ENCODE results near the gene FAM200C. TPM values are rescaled to one million over a fixed set of nuclear protein-coding genes. Genes with fewer than 3 reads are reported as not detected.

FAM200C gene
- total RNA-seq, 2 experiments from 2014 or later: 0.16 TPM; not detected in 1

GRCh38 chr5:160371294-160371693, 28.6 kb downstream of the FAM200C start:
- peak overlapping the region; percentile 9 for H3K4me3 Mint-ChIP-seq
- no peak for DNase-seq
- no peak for ATAC-seq (ENCODE audit: poor library complexity)
- TF ChIP-seq CTCF (IDR thresholded peaks at IDR 0.05): no peak
- CTCF ChIA-PET: no interaction called here
- H3K4me3 ChIP-seq (ENCODE audit: low read length): no peak overlapping the region
- H3K36me3 ChIP-seq (ENCODE audit: insufficient read depth, low read length): no peaks in the 10 kb centered on the region
- peaks cover 0 to 4% of the 10 kb centered on the region in 2 experiments for H3K9me3 ChIP-seq (ENCODE audit: control insufficient read depth in 1 of 2, insufficient read depth in 1 of 2, low read length in 2 of 2)
- no peaks in the 10 kb centered on the region for H3K36me3 Mint-ChIP-seq (ENCODE audit: low read depth)
- peaks cover 90% of the 10 kb centered on the region for H3K27me3 Mint-ChIP-seq
- H3K9me3 Mint-ChIP-seq: no peaks in the 10 kb centered on the region
- intact Hi-C loops (cut with DNase I, micrococcal nuclease): no loop called here
- H3K27ac Mint-ChIP-seq: no peak overlapping the region
- POLR2A ChIA-PET: no interaction called here
- peaks cover 11% of the 10 kb centered on the region for H3K4me1 ChIP-seq (ENCODE audit: insufficient read depth, low read length)
- peaks cover 37% of the 10 kb centered on the region in 2 experiments for H3K27me3 ChIP-seq (ENCODE audit: control insufficient read depth in 1 of 2, insufficient read depth in 2 of 2, low read length in 2 of 2)
- no peak overlapping the region for H3K27ac ChIP-seq (ENCODE audit: low read depth in 1 of 2, low read length in 2 of 2)
- H3K4me1 Mint-ChIP-seq (ENCODE audit: low read depth): peaks cover 14% of the 10 kb centered on the region

- Histone ChIP-seq H3K4me3 (ENCODE audit: low read length) (no peak overlapping the region), H3K27me3 (ENCODE audit: control insufficient read depth in 1 of 2, insufficient read depth in 2 of 2, low read length in 2 of 2) (peaks cover 37% of the 10 kb centered on the region in 2 experiments), H3K9me3 (ENCODE audit: control insufficient read depth in 1 of 2, insufficient read depth in 1 of 2, low read length in 2 of 2) (peaks cover 0 to 4% of the 10 kb centered on the region in 2 experiments), H3K4me1 (ENCODE audit: insufficient read depth, low read length) (peaks cover 11% of the 10 kb centered on the region), H3K36me3 (ENCODE audit: insufficient read depth, low read length) (no peaks in the 10 kb centered on the region), H3K27ac (ENCODE audit: low read depth in 1 of 2, low read length in 2 of 2) (no peak overlapping the region)
- Mint-ChIP-seq H3K27ac (no peak overlapping the region), H3K4me3 (peak overlapping the region; percentile 9), H3K27me3 (peaks cover 88% of the 10 kb centered on the region), H3K36me3 (ENCODE audit: low read depth) (no peaks in the 10 kb centered on the region), H3K9me3 (no peaks in the 10 kb centered on the region), H3K4me1 (ENCODE audit: low read depth) (peaks cover 14% of the 10 kb centered on the region)
- ATAC-seq (ENCODE audit: poor library complexity) (no peak), DNase-seq (no peak)
- TF ChIP-seq CTCF (IDR thresholded peaks at IDR 0.05): no peak
- intact Hi-C loops (cut with DNase I, micrococcal nuclease): no loop called here
- CTCF ChIA-PET: no interaction called here
- POLR2A ChIA-PET: no interaction called here
Observed at GRCh38 chr5:160370713-160371034, 29.2 kb downstream of the FAM200C start.

- Histone ChIP-seq H3K27ac (ENCODE audit: low read depth in 1 of 2, low read length in 2 of 2) (no peak within 1 kb of the TSS), H3K36me3 (ENCODE audit: insufficient read depth, low read length) (no peaks in the 10 kb centered on the region), H3K4me3 (ENCODE audit: low read length) (peak within 1 kb of the TSS; percentile 26), H3K4me1 (ENCODE audit: insufficient read depth, low read length) (peaks cover 11% of the 10 kb centered on the region), H3K27me3 (ENCODE audit: control insufficient read depth in 1 of 2, insufficient read depth in 2 of 2, low read length in 2 of 2) (peaks cover 37% of the 10 kb centered on the region in 2 experiments), H3K9me3 (ENCODE audit: control insufficient read depth in 1 of 2, insufficient read depth in 1 of 2, low read length in 2 of 2) (peaks cover 0 to 4% of the 10 kb centered on the region in 2 experiments)
- H3K9me3 Mint-ChIP-seq: no peaks in the 10 kb centered on the region
- ChIA-PET CTCF (interaction anchor here (0.7 kb wide), 1 partner anchor 25 kb away, joined by 3 read pairs; no protein-coding TSS in a partner anchor), POLR2A (no interaction called here)
- TF ChIP-seq CTCF (IDR thresholded peaks at IDR 0.05): no peak
- DNase-seq (peak in 1 of 14 experiments; percentile 8), ATAC-seq (ENCODE audit: poor library complexity) (no peak)
- peaks cover 85% of the 10 kb centered on the region for H3K27me3 Mint-ChIP-seq
- peak within 1 kb of the TSS; percentile 49 for H3K4me3 Mint-ChIP-seq
- intact Hi-C loops (cut with DNase I, micrococcal nuclease): no loop called here
- no peak within 1 kb of the TSS for H3K27ac Mint-ChIP-seq
- H3K36me3 Mint-ChIP-seq (ENCODE audit: low read depth): no peaks in the 10 kb centered on the region
- H3K4me1 Mint-ChIP-seq (ENCODE audit: low read depth): peaks cover 14% of the 10 kb centered on the region
Observed at GRCh38 chr5:160369990-160370712, 29.7 kb downstream of the FAM200C start, which contains the start of gene C1QTNF2. C1QTNF2 (minus strand) TSS chr5:160370626; CDS start chr5:160355011, 15,615 bp downstream.
